K562 (cell line): ENCODE results near the gene COL8A2. TPM values are rescaled to one million over a fixed set of nuclear protein-coding genes. Genes with fewer than 3 reads are reported as not detected.

ENCODE experiments used
- ATAC-seq: fragments of 200-7000 bp; cut with Tn5 transposase; 3 replicates; pipeline ENCODE4 v1.9.1; 2020; ENCODE audit warnings: moderate library complexity
- BruUV-seq: library from RNA; stranded (reverse); fragments of 400-500 nt; replicated peaks from 2 replicates; lab custom pipeline; 2021; lab: Mats Ljungman, UMichigan
- CTCF ChIA-PET: fragments of 300-600 bp; formaldehyde crosslinking; extraction: SDS; loops from one replicate; lab custom pipeline; 2021; ENCODE audit warnings: low intra/inter-chr PET ratio; lab: Yijun Ruan, JAX
- POLR2A ChIA-PET: fragments of 300-600, 350-650 bp; sonication (Branson Sonifier 250); formaldehyde crosslinking; extraction: SDS; loops from one replicate; lab custom pipeline; 2021; ENCODE audit warnings: antibody characterized with exemption, inconsistent platforms; lab: Yijun Ruan, JAX
- DNase-seq, 4 experiments: peaks; one replicate each; pipeline versions ENCODE4 v3.0.0 to v3.0.0-alpha.2; 2011 to 2018; ENCODE audit warnings: low spot score in 3 of 4, mixed read lengths in 3 of 4; ENCODE audit errors: extremely low read depth in 1 of 4
- FAIRE-seq: peaks from 2 replicates; lab custom pipeline; 2011; peaks lifted over from hg19 to GRCh38; lab: Jason Lieb, UNC
- H2AFZ ChIP-seq: 2 replicates; pipeline ENCODE4 v1.6.0; 2011; ENCODE audit warnings: low read depth, low read length, control low read depth, inconsistent platforms
- H3K27ac ChIP-seq: fragments of 200-600 bp; 3 replicates; pipeline ENCODE4 v1.8.0; 2011; ENCODE audit warnings: low read depth, mild to moderate bottlenecking, control low read depth, inconsistent platforms, low read length, moderate library complexity, mixed read lengths; ENCODE audit errors: extremely low read depth
- H3K27me3 ChIP-seq, 2 experiments: fragments of 300-600 bp in 1 of 2; 2 replicates in 1 of 2; 3 replicates in 1 of 2; pipeline versions ENCODE4 v1.6.0 to v1.8.0; 2011; ENCODE audit warnings: inconsistent platforms in 2 of 2, low read length in 2 of 2, mild to moderate bottlenecking in 1 of 2, mixed read lengths in 1 of 2, moderate library complexity in 1 of 2; ENCODE audit not compliant: control insufficient read depth in 2 of 2, insufficient read depth in 2 of 2
- H3K36me3 ChIP-seq: fragments of 300-600 bp; 3 replicates; pipeline ENCODE4 v1.8.0; 2011; ENCODE audit warnings: mild to moderate bottlenecking, low read length, inconsistent platforms; ENCODE audit not compliant: control insufficient read depth, insufficient read depth
- H3K4me1 ChIP-seq, 2 experiments: fragments of 200-600 bp in 1 of 2; replicated peaks in 1 of 2; 2 replicates in 1 of 2; 3 replicates in 1 of 2; pipeline versions ENCODE4 v1.5.1 to v1.8.0; 2011; ENCODE audit warnings: inconsistent platforms in 2 of 2, low read length in 2 of 2, mild to moderate bottlenecking in 1 of 2, mixed read lengths in 1 of 2, moderate library complexity in 1 of 2; ENCODE audit not compliant: control insufficient read depth in 2 of 2, insufficient read depth in 2 of 2
- H3K4me2 ChIP-seq: 2 replicates; pipeline ENCODE4 v1.6.1; 2011; ENCODE audit warnings: low read length, control low read depth, inconsistent platforms, mixed read lengths; ENCODE audit not compliant: insufficient read depth
- H3K4me3 ChIP-seq: fragments of 200-600 bp; sonication (generic), shearing (Covaris generic); 2 replicates; pipeline ENCODE4 v1.5.1; 2016; ENCODE audit warnings: control low read depth, inconsistent platforms
- H3K79me2 ChIP-seq: fragments of 200-600 bp; 3 replicates; pipeline ENCODE4 v1.8.0; 2011; ENCODE audit warnings: low read length, inconsistent platforms; ENCODE audit not compliant: control insufficient read depth, insufficient read depth
- H3K9ac ChIP-seq, 2 experiments: 2 replicates each; pipeline versions ENCODE4 v1.6.0 to v1.6.1; 2011; ENCODE audit warnings: low read depth in 2 of 2, low read length in 2 of 2, control low read depth in 1 of 2, inconsistent platforms in 1 of 2, mild to moderate bottlenecking in 1 of 2, mixed read lengths in 1 of 2; ENCODE audit not compliant: insufficient read depth in 1 of 2
- H3K9me1 ChIP-seq: one replicate; pipeline ENCODE4 v1.6.0; 2011; ENCODE audit warnings: inconsistent platforms, mild to moderate bottlenecking, low read length, moderate library complexity; ENCODE audit not compliant: control insufficient read depth, insufficient read depth
- H3K9me3 ChIP-seq: replicated peaks from 2 replicates; pipeline ENCODE4 v1.5.1; 2011; ENCODE audit warnings: low read depth, low read length, inconsistent platforms; ENCODE audit not compliant: control insufficient read depth, insufficient read depth
- H4K20me1 ChIP-seq: replicated peaks from 2 replicates; pipeline ENCODE4 v1.6.1; 2011; ENCODE audit warnings: low read length, inconsistent platforms, mixed read lengths; ENCODE audit not compliant: control insufficient read depth, insufficient read depth
- RFX1 ChIP-seq: fragments of 450-650 bp; IDR thresholded peaks from 2 replicates; pipeline ENCODE4 v1.6.1; 2016; ENCODE audit warnings: mild to moderate bottlenecking, moderate library complexity
- U2AF1 ChIP-seq: fragments of 200-400 bp; formaldehyde crosslinking; optimal IDR thresholded peaks from 2 replicates; pipeline ENCODE3; 2017; ENCODE audit warnings: mild to moderate bottlenecking, low read depth, low read length, moderate library complexity
- ZBTB33 ChIP-seq: sonication (generic); formaldehyde crosslinking; IDR thresholded peaks from 2 replicates; pipeline ENCODE4 v1.8.1; 2023; ENCODE audit warnings: mild to moderate bottlenecking, missing genetic modification reagents
- WGBS: fragments of 100-300 bp; shearing (Covaris generic); methylation state at CpG from one replicate; pipeline ENCODE4 v1.1.6; 2016; ENCODE audit warnings: low coverage, mixed read lengths; ENCODE audit not compliant: insufficient coverage; ENCODE audit errors: missing lambda C conversion rate; 5-methylcytosine and 5-hydroxymethylcytosine counted together
- in situ Hi-C: fragments of 300-500 bp; cut with MboI; formaldehyde crosslinking; loops from 4 replicates; pipeline ENCODE4 v1.15.0; 2018; ENCODE audit warnings: inconsistent platforms, mixed read lengths
- intact Hi-C: fragments of 100-400 bp; cut with micrococcal nuclease; formaldehyde crosslinking; loops from 2 replicates; pipeline ENCODE4 v1.14.2; 2022
- polyA plus RNA-seq, 8 experiments: library from polyadenylated mRNA; depleted of rRNA in 4 of 8; stranded (reverse) in 5 of 8; unstranded in 3 of 8; fragments of >200 nt; fragmentation: Nextera tagmentation in 2 of 8; fragmentation: Illumina TruSeq in 1 of 8; extraction: Ambion mirVana in 2 of 8; extraction: Trizol in 1 of 8; gene quantifications; 2 replicates each; pipeline versions ENCODE4 v1.2.1 to v1.2.3, GENCODE V29; 2011 to 2014; ENCODE audit warnings: inconsistent platforms in 1 of 8, missing spikeins in 1 of 8
- total RNA-seq, 7 experiments: library from RNA; depleted of rRNA in 6 of 7; stranded (reverse); fragments of >200 nt in 6 of 7; fragmentation: Illumina TruSeq in 2 of 7; extraction: Trizol in 2 of 7; gene quantifications; 2 replicates each; pipeline versions ENCODE4 v1.2.1 to v1.2.3, GENCODE V29; 2011 to 2021; ENCODE audit warnings: low replicate concordance in 1 of 7
- TF ChIP-seq, protein P1 (sequence below): fragments of 200-800 bp; sonication (Bioruptor generic); IDR thresholded peaks from 2 replicates; pipeline ENCODE4 v1.6.1; 2017; ENCODE audit warnings: missing genetic modification characterization, missing compliant biosample characterization

COL8A2 gene
- total and polyA plus RNA-seq, 9 of the 15 experiments (the other 6 are each of a cell fraction or from before 2014, with no cell fraction given) = 0.03 to 0.14 (median 0.04) TPM; not detected in 5

DNA sequence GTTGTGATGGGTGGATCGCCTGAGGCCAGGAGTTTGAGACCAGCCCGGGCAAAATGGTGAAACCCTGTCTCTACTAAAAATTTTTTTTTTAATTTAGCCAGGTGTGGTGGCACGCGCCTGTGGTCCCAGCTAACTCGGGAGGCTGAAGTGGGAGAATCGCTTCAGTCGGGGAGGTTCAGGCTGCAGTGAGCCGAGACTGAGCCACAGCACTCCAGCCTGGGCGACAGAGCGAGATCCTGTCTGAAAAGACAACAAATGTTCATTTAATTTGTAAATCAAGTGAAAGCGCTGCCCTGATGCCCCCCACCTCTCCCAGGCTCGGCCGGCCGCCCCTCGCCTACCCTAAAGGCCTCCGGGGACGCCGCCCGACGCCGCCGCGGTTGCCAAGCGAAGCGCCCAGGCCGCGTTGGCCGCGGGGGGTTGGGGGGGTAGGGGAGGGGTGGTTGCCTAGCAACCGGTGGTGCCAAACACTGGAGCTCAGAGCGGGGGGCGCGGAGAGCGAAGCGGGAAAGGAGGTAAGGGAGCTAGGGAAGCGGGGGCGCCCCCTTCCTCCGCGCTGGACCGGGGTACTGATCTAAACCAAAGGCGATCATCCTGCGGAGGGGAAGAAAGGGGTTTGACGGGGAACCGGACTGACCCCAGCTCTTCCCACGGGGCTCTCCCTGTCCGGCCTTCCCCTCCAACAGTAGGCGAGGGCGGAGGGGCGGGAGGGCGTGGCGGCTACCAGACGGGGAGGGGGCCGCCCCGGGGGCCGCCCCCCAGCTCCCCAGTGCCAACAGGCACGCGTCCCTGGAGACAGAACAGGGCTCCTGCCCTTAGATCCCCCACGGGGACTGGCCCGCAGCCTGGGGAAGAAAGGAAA, 41.2 kb downstream of the COL8A2 start, which contains the start of gene TEKT2:
Gene TEKT2, plus strand, starts transcription at position 460 of the 862 bp plus-strand sequence. CDS start 828 bp downstream, outside the sequence.
- no peak within 1 kb of the TSS for H3K4me2 ChIP-seq
- H3K79me2 ChIP-seq = peaks cover 2% of the 10 kb centered on the region
- ChIA-PET POLR2A (interaction anchor here (1.0 to 1.5 kb wide), 2 partner anchors 10 to 12 kb away, joined by 3 read pairs; no protein-coding TSS in a partner anchor), CTCF (no interaction called here)
- H2AFZ ChIP-seq = no peak within 1 kb of the TSS
- 81% methylated on average over 33 of the region's 59 CpGs for WGBS
- peaks cover 10 to 34% of the 10 kb centered on the region in 2 experiments; a peak in 4 of 5 replicates for H3K4me1 ChIP-seq
- H3K9ac ChIP-seq = peak within 1 kb of the TSS in 1 of 2 experiments; percentile 51; a peak in 1 of 4 replicates
- no peaks in the 10 kb centered on the region for H3K36me3 ChIP-seq
- no peak for FAIRE-seq
- no peak for ATAC-seq
- peaks cover 6% of the 10 kb centered on the region for H3K9me1 ChIP-seq
- intact Hi-C loops = no loop called here
- TF ChIP-seq U2AF1 (no peak), RFX1 (peak; percentile 79), ZBTB33 (CRISPR knock-in tag) (peak; percentile 38; the same call in 1 of the 2 replicates)
- TF ChIP-seq, protein P1, sequence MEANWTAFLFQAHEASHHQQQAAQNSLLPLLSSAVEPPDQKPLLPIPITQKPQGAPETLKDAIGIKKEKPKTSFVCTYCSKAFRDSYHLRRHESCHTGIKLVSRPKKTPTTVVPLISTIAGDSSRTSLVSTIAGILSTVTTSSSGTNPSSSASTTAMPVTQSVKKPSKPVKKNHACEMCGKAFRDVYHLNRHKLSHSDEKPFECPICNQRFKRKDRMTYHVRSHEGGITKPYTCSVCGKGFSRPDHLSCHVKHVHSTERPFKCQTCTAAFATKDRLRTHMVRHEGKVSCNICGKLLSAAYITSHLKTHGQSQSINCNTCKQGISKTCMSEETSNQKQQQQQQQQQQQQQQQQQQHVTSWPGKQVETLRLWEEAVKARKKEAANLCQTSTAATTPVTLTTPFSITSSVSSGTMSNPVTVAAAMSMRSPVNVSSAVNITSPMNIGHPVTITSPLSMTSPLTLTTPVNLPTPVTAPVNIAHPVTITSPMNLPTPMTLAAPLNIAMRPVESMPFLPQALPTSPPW (CRISPR knock-in tag) = peak; percentile 30; the same call in 1 of the 2 replicates
- no peak for DNase-seq
- no peak within 1 kb of the TSS for H3K27ac ChIP-seq
- no peaks in the 10 kb centered on the region for H3K27me3 ChIP-seq
- H3K4me3 ChIP-seq = no peak within 1 kb of the TSS
- no peaks in the 10 kb centered on the region for H3K9me3 ChIP-seq
- in situ Hi-C loops = no loop called here
- no peaks in the 10 kb centered on the region for H4K20me1 ChIP-seq
- BruUV-seq = no TSS peak
